T-cell (primary cell): ENCODE measurements around the gene SMIM1. TPM values are rescaled to one million over a fixed set of nuclear protein-coding genes. Genes with fewer than 3 reads are reported as not detected.

Experiments
- ATAC-seq, 4 experiments: fragments of 200-7000 bp in 3 of 4; fragments of 150-1000 bp in 1 of 4; cut with Tn5 transposase; replicated peaks in 1 of 4; 1 replicate in 3 of 4; 2 replicates in 1 of 4; pipeline ENCODE4 v1.10.0; 2021; ENCODE audit warnings: moderate library complexity in 3 of 4, mild to moderate bottlenecking in 2 of 4, moderate number of reproducible peaks in 1 of 4
- CTCF ChIA-PET, 2 donors: fragments of 300-600 bp; sonication (Branson Sonifier 250); formaldehyde crosslinking; loops; one replicate each; lab custom pipeline; 2022; ENCODE audit warnings: antibody characterized with exemption in 2 of 2; lab: Charles Lee
- POLR2A ChIA-PET, 2 donors: fragments of 300-600 bp; sonication (Branson Sonifier 250); formaldehyde crosslinking; loops; one replicate each; lab custom pipeline; 2022; ENCODE audit warnings: antibody characterized with exemption in 2 of 2; lab: Charles Lee
- DNase-seq, 35 experiments: peaks; one replicate each; pipeline versions ENCODE4 v3.0.0 to v3.0.0-alpha.2; 2013 to 2023
- H3K27ac ChIP-seq: one replicate; pipeline ENCODE4 v1.5.1; 2013; ENCODE audit warnings: low read length
- H3K27me3 ChIP-seq, 2 experiments: replicated peaks in 1 of 2; 1 replicate in 1 of 2; 2 replicates in 1 of 2; pipeline versions ENCODE4 v1.6.1 to v1.7.0; 2013; ENCODE audit warnings: low read length in 1 of 2, mixed read lengths in 1 of 2; ENCODE audit not compliant: control insufficient read depth in 2 of 2, insufficient read depth in 2 of 2; ENCODE audit errors: extremely low read depth in 1 of 2
- H3K36me3 ChIP-seq, 2 donors: 1 replicate in 1 of 2; 2 replicates in 1 of 2; pipeline versions ENCODE4 v1.6.1 to v1.7.0; 2013; ENCODE audit warnings: low read length in 1 of 2; ENCODE audit not compliant: control insufficient read depth in 2 of 2, insufficient read depth in 1 of 2; ENCODE audit errors: extremely low read depth in 1 of 2
- H3K4me1 ChIP-seq, 2 experiments: 1 replicate in 1 of 2; 2 replicates in 1 of 2; pipeline versions ENCODE4 v1.6.1 to v1.7.0; 2013; ENCODE audit warnings: low read length in 2 of 2, mixed read lengths in 1 of 2; ENCODE audit not compliant: insufficient read depth in 2 of 2, control insufficient read depth in 1 of 2; ENCODE audit errors: extremely low read depth in 1 of 2
- H3K4me3 ChIP-seq, 2 donors: 1 replicate in 1 of 2; 2 replicates in 1 of 2; pipeline versions ENCODE4 v1.5.1 to v1.7.0; 2013; ENCODE audit warnings: mild to moderate bottlenecking in 2 of 2, low read length in 1 of 2, moderate library complexity in 1 of 2; ENCODE audit not compliant: control insufficient read depth in 1 of 2; ENCODE audit errors: extremely low read depth in 1 of 2
- H3K9me3 ChIP-seq: 2 replicates; pipeline ENCODE4 v1.7.0; 2013
- H3K27ac Mint-ChIP-seq, 2 donors: one replicate each; pipeline ENCODE4 v1.8.0; 2020 to 2021; ENCODE audit warnings: mild to moderate bottlenecking in 2 of 2, mixed read lengths in 2 of 2
- H3K27me3 Mint-ChIP-seq, 2 donors: one replicate each; pipeline ENCODE4 v1.8.0; 2021 to 2022; ENCODE audit warnings: mixed read lengths in 2 of 2
- H3K36me3 Mint-ChIP-seq: one replicate; pipeline ENCODE4 v1.8.0; 2021; ENCODE audit warnings: mixed read lengths
- H3K4me1 Mint-ChIP-seq, 3 donors: one replicate each; pipeline ENCODE4 v1.8.0; 2020 to 2022; ENCODE audit warnings: mixed read lengths in 3 of 3, mild to moderate bottlenecking in 1 of 3
- H3K4me3 Mint-ChIP-seq, 3 donors: one replicate each; pipeline ENCODE4 v1.8.0; 2020 to 2022; ENCODE audit warnings: mild to moderate bottlenecking in 3 of 3, mixed read lengths in 3 of 3, moderate library complexity in 3 of 3
- H3K9me3 Mint-ChIP-seq, 3 donors: one replicate each; pipeline ENCODE4 v1.8.0; 2020 to 2022; ENCODE audit warnings: mixed read lengths in 3 of 3
- WGBS: methylation state at CpG from one replicate; pipeline ENCODE4 v1.1.5; 2013; ENCODE audit warnings: missing lambda C conversion rate; ENCODE audit not compliant: insufficient coverage; 5-methylcytosine and 5-hydroxymethylcytosine counted together
- total RNA-seq, 35 experiments: library from RNA in 6 of 35; stranded (reverse) in 6 of 35; fragments of 120-200 nt in 1 of 35; gene quantifications; one replicate each; pipeline versions ENCODE4 v1.2.1 to v1.2.4 and lab custom pipeline; 2013 to 2026

The SMIM1 gene
- total RNA-seq, 5 donors from 2014 or later (not counting 1 experiment from before 2014, with no cell fraction given) = 1.3 to 6.2 (median 4.2) TPM

GRCh38 chr1:3789421-3790300 is 17.1 kb downstream of the SMIM1 start:
- H3K27ac ChIP-seq = no peak overlapping the region
- WGBS = 97% methylated on average over 24 of the region's 34 CpGs
- no peaks in the 10 kb centered on the region for H3K27me3 ChIP-seq
- no peak overlapping the region for H3K4me3 ChIP-seq
- Mint-ChIP-seq H3K27me3 (no peaks in the 10 kb centered on the region), H3K4me1 (peaks cover 25 to 54% (median 34%) of the 10 kb centered on the region in 3 donors), H3K36me3 (peaks cover 24% of the 10 kb centered on the region), H3K4me3 (no peak overlapping the region), H3K27ac (no peak overlapping the region), H3K9me3 (no peaks in the 10 kb centered on the region)
- CTCF ChIA-PET = no interaction called here
- H3K4me1 ChIP-seq = peaks cover 4 to 46% of the 10 kb centered on the region in 2 experiments
- H3K9me3 ChIP-seq = no peaks in the 10 kb centered on the region
- POLR2A ChIA-PET = no interaction called here
- DNase-seq (no peak), ATAC-seq (no peak)
- H3K36me3 ChIP-seq = peaks cover 7 to 41% of the 10 kb centered on the region in 2 donors

- Mint-ChIP-seq H3K9me3 (no peaks in the 10 kb centered on the region), H3K4me1 (peaks cover 32 to 63% (median 42%) of the 10 kb centered on the region in 3 donors), H3K27me3 (no peaks in the 10 kb centered on the region), H3K36me3 (peaks cover 16% of the 10 kb centered on the region), H3K4me3 (no peak overlapping the region), H3K27ac (no peak overlapping the region)
- ChIA-PET CTCF (no interaction called here), POLR2A (no interaction called here)
- Histone ChIP-seq H3K4me3 (no peak overlapping the region), H3K27ac (no peak overlapping the region), H3K27me3 (no peaks in the 10 kb centered on the region), H3K9me3 (no peaks in the 10 kb centered on the region), H3K4me1 (peaks cover 10 to 55% of the 10 kb centered on the region in 2 experiments), H3K36me3 (peaks cover 3 to 33% of the 10 kb centered on the region in 2 donors)
- ATAC-seq (no peak), DNase-seq (no peak)
- WGBS = 96% methylated on average over 11 of the region's 12 CpGs
Measured at GRCh38 chr1:3790500-3790923, 18.0 kb downstream of the SMIM1 start.

- Mint-ChIP-seq H3K27ac (no peak overlapping the region), H3K27me3 (no peaks in the 10 kb centered on the region), H3K36me3 (peaks cover 16% of the 10 kb centered on the region), H3K9me3 (no peaks in the 10 kb centered on the region), H3K4me1 (peaks cover 33 to 63% (median 43%) of the 10 kb centered on the region in 3 donors), H3K4me3 (no peak overlapping the region)
- no peak for DNase-seq
- peaks cover 2 to 31% of the 10 kb centered on the region in 2 donors for H3K36me3 ChIP-seq
- H3K9me3 ChIP-seq = no peaks in the 10 kb centered on the region
- POLR2A ChIA-PET = no interaction called here
- CTCF ChIA-PET = no interaction called here
- no peak overlapping the region for H3K4me3 ChIP-seq
- no peak overlapping the region for H3K27ac ChIP-seq
- no peaks in the 10 kb centered on the region for H3K27me3 ChIP-seq
- no peak for ATAC-seq
- WGBS = 98% methylated on average over 7 of the region's 18 CpGs
- H3K4me1 ChIP-seq = peaks cover 13 to 58% of the 10 kb centered on the region in 2 experiments
Measured at GRCh38 chr1:3790952-3791351, 18.4 kb downstream of the SMIM1 start.

GRCh38 chr1:3795453-3796214 is 23.1 kb downstream of the SMIM1 start:
- peak overlapping the region; percentile 82 to 86 (median 84) for H3K4me3 Mint-ChIP-seq
- WGBS = 4% methylated on average over 50 of the region's 53 CpGs
- ATAC-seq = peak in 2 of 4 experiments; percentile 9 to 10
- ChIA-PET POLR2A (no interaction called here), CTCF (interaction anchor here in 1 of 2 donors (2.3 kb wide), 1 partner anchor 20 kb away, joined by 7 read pairs; no protein-coding TSS in a partner anchor)
- Histone ChIP-seq H3K4me1 (peaks cover 16 to 38% of the 10 kb centered on the region in 2 experiments), H3K27me3 (peaks cover 0 to 8% of the 10 kb centered on the region in 2 experiments), H3K27ac (no peak overlapping the region), H3K9me3 (no peaks in the 10 kb centered on the region), H3K36me3 (peaks cover 0 to 8% of the 10 kb centered on the region in 2 donors), H3K4me3 (peak overlapping the region; percentile 63 to 86)
- peaks cover 8% of the 10 kb centered on the region in 2 donors for H3K27me3 Mint-ChIP-seq
- H3K27ac Mint-ChIP-seq = peak overlapping the region in 1 of 2 donors; percentile 16
- H3K9me3 Mint-ChIP-seq = no peaks in the 10 kb centered on the region
- no peak for DNase-seq
- H3K4me1 Mint-ChIP-seq = peaks cover 35 to 50% (median 44%) of the 10 kb centered on the region in 3 donors
- H3K36me3 Mint-ChIP-seq = no peaks in the 10 kb centered on the region

GRCh38 chr1:3796215-3797061 is 23.9 kb downstream of the SMIM1 start, which contains the start of gene LRRC47:
TSS of gene LRRC47 (minus strand) at chr1:3796498. CDS start at chr1:3796476, 22 bp downstream.
- Histone ChIP-seq H3K36me3 (peaks cover 0 to 6% of the 10 kb centered on the region in 2 donors), H3K27me3 (peaks cover 0 to 12% of the 10 kb centered on the region in 2 experiments), H3K9me3 (no peaks in the 10 kb centered on the region), H3K4me1 (peaks cover 16 to 39% of the 10 kb centered on the region in 2 experiments), H3K4me3 (peak within 1 kb of the TSS; percentile 63 to 86), H3K27ac (peak within 1 kb of the TSS; percentile 73)
- Mint-ChIP-seq H3K9me3 (no peaks in the 10 kb centered on the region), H3K36me3 (no peaks in the 10 kb centered on the region), H3K4me3 (peak within 1 kb of the TSS; percentile 84 to 93 (median 92)), H3K4me1 (peaks cover 39 to 50% (median 45%) of the 10 kb centered on the region in 3 donors), H3K27ac (peak within 1 kb of the TSS; percentile 94), H3K27me3 (peaks cover 14 to 16% of the 10 kb centered on the region in 2 donors)
- 5% methylated on average over 59 of the region's 60 CpGs for WGBS
- ChIA-PET CTCF (interaction anchor here in 1 of 2 donors (1.1 to 2.3 kb wide), 2 partner anchors 9 to 20 kb away, joined by 4 to 7 read pairs; no protein-coding TSS in a partner anchor), POLR2A (no interaction called here)
- peak; percentile 87 to 98 (median 94) for DNase-seq
- ATAC-seq = peak; percentile 100
